ENCODE measurements around the gene FOXF2.

FOXF2 gene

DNA sequence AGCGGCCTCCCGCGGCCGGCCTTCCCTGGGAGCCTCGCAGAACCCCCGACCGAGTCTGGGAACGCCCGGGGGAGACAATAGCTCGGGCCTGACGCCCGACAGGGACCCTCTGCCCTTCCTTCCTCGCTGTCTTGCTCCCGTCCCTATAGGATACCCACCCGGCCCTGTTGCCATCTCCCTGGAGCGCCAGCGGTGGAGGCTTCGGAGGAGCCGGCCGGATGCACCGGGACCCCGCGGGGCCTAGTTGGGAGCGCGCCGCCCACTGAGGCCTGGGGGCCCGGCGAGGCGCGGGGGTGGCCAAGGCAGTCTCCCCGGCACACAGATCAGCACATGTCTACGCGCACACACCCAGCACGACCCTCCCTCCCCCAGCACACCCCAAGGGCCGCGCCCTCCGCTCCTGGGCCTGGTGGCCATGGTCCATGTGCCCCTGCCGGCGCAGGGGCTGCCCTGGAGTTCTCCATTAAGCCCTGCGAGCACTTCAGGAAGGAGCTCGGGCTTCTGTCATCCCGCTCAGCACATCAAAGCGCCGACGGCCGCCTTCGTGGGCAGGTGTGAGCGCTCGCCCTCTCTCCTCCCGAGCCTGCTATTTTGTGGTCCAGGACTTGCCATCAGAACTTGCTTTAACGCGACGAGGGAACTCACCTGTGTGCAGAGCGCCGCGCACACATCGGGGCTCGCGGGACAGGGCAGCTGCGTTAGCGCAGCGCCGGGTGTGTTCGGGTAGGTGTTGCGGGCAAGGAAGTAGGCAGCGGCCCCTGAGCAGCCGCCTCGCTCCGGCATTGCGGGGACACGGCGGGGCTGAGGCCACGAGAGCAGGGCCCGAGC is 3.7 kb downstream of the FOXF2 start:
- 1% methylated on average over 74 of the region's 74 CpGs for WGBS
- no peak overlapping the region for H3K4me3 ChIP-seq (ENCODE audit: low read length)

DNA sequence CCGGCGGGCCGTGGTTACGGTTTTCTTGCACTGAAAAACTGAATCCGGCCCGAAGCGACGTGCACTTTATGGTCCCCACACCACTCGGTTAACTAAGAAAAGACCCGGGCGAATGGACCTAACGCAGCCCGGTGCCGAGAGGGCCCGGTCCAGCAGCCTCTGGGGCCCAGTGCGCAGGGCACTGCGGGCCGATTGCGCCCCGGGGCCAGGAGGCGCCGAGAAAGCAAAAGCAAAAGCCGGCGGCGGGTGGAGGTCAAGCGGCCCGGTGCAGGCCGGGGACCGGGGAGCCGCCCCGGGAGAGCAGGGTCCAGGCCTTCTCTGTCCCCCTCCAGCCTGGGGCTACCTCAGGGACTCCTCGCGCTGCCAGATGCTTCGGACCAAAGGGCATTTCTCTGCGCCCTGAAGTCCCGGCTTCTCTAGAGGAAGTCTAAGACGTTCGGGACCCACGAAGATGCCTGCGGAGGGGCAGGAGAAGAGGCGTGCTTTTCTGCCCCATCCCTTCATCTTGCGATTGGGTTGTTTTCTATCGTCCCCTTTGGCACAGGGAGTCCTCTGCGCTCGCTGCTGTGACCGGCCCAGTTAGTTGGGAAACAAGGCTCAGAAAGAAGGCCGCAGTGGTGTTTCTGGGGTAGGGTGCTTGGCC is 4.4 kb downstream of the FOXF2 start:
- H3K4me1 ChIP-seq (ENCODE audit: insufficient read depth, low read length) = peaks cover 21% of the 10 kb centered on the region
- peaks cover 99% of the 10 kb centered on the region for H3K27me3 ChIP-seq (ENCODE audit: insufficient read depth, low read length)
- no peak overlapping the region for H3K27ac ChIP-seq (ENCODE audit: low read depth, low read length)
- H3K36me3 ChIP-seq (ENCODE audit: insufficient read depth, low read length) = no peaks in the 10 kb centered on the region
- WGBS = 3% methylated on average over 47 of the region's 47 CpGs
- H3K4me3 ChIP-seq (ENCODE audit: low read length) = no peak overlapping the region; the same call in 1 of the 2 replicates
- no peak overlapping the region for H3K9ac ChIP-seq (ENCODE audit: low read depth, low read length)
- no peaks in the 10 kb centered on the region for H3K9me3 ChIP-seq (ENCODE audit: insufficient read depth, low read depth, low read length)

More for the DNA sequence above, 3.7 kb downstream of the FOXF2 start:
- H3K9me3 ChIP-seq (ENCODE audit: insufficient read depth, low read depth, low read length) = no peaks in the 10 kb centered on the region
- no peak overlapping the region for H3K27ac ChIP-seq (ENCODE audit: low read depth, low read length)
- no peaks in the 10 kb centered on the region for H3K36me3 ChIP-seq (ENCODE audit: insufficient read depth, low read length)
- peaks cover 26% of the 10 kb centered on the region for H3K4me1 ChIP-seq (ENCODE audit: insufficient read depth, low read length)
- H3K9ac ChIP-seq (ENCODE audit: low read depth, low read length) = no peak overlapping the region
- H3K27me3 ChIP-seq (ENCODE audit: insufficient read depth, low read length) = peaks cover 99% of the 10 kb centered on the region

DNA sequence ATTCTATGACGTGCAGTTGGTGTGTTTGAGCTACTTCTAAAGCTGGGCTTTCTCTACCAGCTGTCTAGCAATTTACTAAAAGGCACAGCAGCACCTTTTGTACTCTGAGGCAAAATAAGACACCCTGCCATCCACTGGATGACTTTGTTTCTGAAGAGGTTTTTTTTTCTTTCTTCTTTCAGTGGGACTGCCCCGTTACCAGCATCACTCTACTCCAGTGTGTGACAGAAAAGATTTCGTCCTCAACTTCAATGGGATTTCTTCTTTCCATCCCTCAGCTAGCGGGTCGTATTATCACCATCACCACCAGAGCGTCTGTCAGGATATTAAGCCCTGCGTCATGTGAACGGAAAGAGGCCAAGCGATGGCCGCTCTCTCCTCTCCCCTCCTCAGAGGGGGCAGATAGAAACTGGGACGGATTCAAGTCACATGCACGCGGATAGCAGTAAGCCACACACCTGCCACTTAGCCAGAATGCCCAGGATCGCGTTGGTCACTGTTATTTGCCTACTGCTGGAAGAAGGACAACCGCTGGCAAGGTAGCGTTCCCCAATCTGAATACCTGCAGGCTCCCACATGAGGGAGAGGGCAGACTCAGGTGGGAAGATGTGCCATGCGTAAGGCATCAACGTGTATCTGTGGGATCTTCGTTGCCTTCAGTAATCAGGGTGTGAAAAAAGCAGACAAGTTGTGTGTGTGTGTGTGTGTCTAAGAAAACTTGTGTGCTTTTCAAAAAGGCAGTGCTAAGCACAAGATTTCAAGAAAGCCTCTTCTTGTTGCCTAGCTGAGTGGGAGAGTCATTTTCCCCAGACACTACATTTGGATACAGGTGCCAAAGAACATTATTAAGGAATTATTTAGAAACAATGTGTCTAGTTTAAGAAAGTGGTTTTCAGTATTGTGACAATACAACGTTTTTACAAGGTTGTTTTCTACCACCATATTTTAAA is 5.4 kb downstream of the FOXF2 start:
- H3K9ac ChIP-seq (ENCODE audit: low read depth, low read length) = no peak overlapping the region
- peaks cover 100% of the 10 kb centered on the region for H3K27me3 ChIP-seq (ENCODE audit: insufficient read depth, low read length)
- H3K9me3 ChIP-seq (ENCODE audit: insufficient read depth, low read depth, low read length) = no peaks in the 10 kb centered on the region
- H3K4me1 ChIP-seq (ENCODE audit: insufficient read depth, low read length) = peaks cover 21% of the 10 kb centered on the region
- H3K27ac ChIP-seq (ENCODE audit: low read depth, low read length) = no peak overlapping the region
- no peaks in the 10 kb centered on the region for H3K36me3 ChIP-seq (ENCODE audit: insufficient read depth, low read length)
- H3K4me3 ChIP-seq (ENCODE audit: low read length) = no peak overlapping the region
- 7% methylated on average over 20 of the region's 21 CpGs for WGBS

DNA sequence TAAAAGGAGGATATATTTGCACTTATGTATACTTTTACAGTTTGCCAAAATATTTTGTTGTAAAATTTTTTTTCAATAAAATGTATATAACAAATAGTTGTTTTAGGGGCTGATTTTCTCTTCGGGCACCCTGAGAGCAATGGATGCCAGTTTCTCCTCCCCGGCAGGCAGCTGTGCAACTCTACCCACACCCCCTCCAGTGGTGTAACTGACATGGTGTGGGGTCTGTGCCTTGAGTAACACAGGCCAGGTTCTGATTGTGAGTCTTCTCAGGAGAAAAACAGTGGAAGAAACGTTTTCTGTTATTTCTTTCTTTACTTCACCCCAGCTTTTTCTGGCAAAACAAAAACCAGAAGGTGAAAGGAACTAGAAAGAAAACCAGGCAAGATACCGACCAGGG is 6.1 kb downstream of the FOXF2 start:
- H3K27me3 ChIP-seq (ENCODE audit: insufficient read depth, low read length) = peaks cover 100% of the 10 kb centered on the region
- no peak overlapping the region for H3K27ac ChIP-seq (ENCODE audit: low read depth, low read length)
- peaks cover 21% of the 10 kb centered on the region for H3K4me1 ChIP-seq (ENCODE audit: insufficient read depth, low read length)
- WGBS = 21% methylated on average over 2 of the region's 4 CpGs
- no peak overlapping the region for H3K9ac ChIP-seq (ENCODE audit: low read depth, low read length)
- H3K36me3 ChIP-seq (ENCODE audit: insufficient read depth, low read length) = no peaks in the 10 kb centered on the region
- H3K9me3 ChIP-seq (ENCODE audit: insufficient read depth, low read depth, low read length) = no peaks in the 10 kb centered on the region
- no peak overlapping the region for H3K4me3 ChIP-seq (ENCODE audit: low read length)

DNA sequence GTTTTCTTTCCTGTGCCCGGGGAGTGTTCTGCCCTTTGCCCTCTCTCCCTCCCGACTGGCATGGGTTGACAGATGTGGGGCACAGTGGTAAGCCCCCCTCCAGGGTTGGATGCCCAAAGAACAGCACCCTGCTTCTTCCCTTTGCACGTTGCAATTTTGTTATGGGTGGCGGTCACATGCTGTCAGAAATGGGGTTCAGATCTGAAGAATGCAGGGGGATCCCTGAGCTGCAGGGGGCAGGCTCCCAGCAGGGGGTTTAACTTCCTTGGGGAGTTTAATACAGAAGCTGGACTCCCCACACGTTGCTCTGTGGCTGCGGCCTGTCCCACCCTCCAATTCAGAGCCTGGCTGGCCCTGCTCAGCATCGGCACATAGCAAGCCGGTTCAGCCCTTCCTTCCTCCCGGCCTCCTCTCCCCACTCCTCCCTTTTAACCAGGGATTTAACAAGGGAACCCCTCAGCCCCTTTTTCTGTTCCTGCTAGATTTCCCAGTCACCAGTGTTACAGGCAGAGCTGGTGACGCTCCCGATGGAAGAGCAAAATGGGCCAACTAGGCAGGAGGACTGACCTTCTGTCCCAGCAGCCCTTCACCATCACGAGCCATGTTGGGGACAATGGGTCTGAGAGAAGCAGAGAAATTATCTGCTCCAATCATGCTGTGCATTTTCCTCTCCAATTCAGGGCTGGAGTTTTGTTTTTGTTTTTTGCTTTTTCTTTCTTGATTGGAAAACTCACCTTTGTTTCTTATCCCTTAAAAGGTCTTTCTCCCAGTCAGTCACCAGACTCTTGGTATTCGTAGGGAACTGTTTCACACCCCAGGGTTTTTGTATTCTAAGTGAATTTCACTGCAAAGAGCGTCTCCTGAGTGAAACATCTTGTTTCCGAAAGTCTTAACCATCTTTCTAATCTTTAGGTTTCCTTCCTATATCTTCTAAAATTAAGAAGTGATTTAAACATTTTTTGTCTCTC is 6.8 kb downstream of the FOXF2 start:
- H3K4me3 ChIP-seq (ENCODE audit: low read length) = no peak overlapping the region
- no peaks in the 10 kb centered on the region for H3K36me3 ChIP-seq (ENCODE audit: insufficient read depth, low read length)
- no peak overlapping the region for H3K9ac ChIP-seq (ENCODE audit: low read depth, low read length)
- H3K27ac ChIP-seq (ENCODE audit: low read depth, low read length) = no peak overlapping the region
- peaks cover 18% of the 10 kb centered on the region for H3K4me1 ChIP-seq (ENCODE audit: insufficient read depth, low read length)
- peaks cover 100% of the 10 kb centered on the region for H3K27me3 ChIP-seq (ENCODE audit: insufficient read depth, low read length)
- no peaks in the 10 kb centered on the region for H3K9me3 ChIP-seq (ENCODE audit: insufficient read depth, low read depth, low read length)
- WGBS = 31% methylated on average over 14 of the region's 15 CpGs

DNA sequence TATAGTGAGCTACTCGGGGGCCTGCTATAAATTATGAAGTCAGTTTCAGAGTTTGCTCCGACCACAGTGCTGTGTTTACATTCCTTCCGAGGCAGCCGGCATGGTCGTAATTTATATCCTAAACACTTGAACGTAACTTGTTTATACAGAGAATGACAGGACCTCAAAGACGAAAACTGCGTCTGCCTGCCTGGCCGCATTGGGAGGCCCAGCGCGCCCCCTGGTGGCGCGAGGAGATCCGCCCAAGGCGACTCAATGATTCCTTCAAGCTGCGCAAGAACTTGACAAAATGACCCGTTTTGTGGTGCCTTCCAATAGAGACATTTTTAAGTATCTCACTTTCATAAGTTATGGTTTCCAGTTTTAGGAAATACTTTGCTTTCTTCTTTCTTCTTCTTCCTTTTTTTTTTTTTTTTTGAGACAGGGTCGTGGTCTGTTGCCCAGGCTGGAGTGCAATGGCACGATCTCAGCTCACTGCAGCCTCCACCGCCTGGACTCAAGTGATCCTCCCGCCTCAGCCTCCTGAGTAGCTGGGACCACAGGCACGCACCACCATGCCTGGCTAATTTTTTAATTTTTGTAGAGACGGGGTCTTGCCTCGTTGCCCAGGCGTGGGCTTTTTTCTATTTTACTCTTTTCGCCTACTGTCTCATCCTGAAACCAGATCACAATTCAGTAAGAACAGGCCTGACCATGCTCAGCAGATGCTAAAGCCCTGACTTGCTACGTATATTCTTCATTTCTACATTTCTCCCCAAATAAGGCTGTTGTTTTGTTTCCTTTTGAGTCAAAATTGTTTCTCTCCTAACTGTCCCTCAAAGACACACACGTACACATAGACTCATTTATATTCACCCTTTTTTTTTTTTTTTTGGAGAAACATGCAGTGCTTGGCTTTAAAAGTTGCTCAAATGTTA is 7.8 kb downstream of the FOXF2 start:
- 29% methylated on average over 27 of the region's 28 CpGs for WGBS
- Histone ChIP-seq H3K4me3 (ENCODE audit: low read length) (no peak overlapping the region), H3K27me3 (ENCODE audit: insufficient read depth, low read length) (peaks cover 94% of the 10 kb centered on the region)

DNA sequence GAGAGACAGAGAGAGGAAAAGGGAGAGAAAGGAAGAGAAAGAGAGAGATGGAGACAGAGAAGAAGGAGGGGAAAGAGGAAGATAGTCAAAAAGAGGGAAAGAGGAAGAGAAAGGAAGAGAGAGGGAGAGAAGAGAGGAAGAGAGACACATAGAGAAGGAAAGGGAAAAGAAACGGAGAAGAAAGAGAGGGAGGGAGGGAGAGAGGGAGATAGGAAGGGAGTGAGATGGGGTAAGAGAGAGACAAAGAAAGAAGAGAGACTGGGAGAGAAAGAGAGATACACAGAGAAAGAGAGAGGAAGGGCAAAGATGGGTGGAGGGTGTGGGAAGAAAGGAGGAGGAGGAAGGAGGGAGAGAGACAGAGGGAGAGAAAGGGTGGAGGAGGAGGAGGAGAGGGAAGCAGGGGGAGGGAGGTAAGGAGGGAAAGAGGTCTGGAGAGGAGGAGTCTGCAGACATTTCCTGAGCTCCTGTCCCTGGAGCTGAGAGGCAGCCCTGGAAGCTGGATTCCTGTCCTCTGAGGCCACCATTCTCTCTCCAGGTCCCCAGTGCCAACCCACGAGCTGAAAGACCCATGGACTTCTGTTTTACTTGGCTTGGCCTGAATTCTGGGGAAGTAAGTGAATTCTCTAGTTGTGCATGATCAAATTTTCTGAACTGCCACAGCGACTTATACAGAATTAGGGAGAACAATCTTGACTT is 9.9 kb downstream of the FOXF2 start:
- Histone ChIP-seq H3K27ac (ENCODE audit: low read depth, low read length) (no peak overlapping the region), H3K27me3 (ENCODE audit: insufficient read depth, low read length) (peaks cover 74% of the 10 kb centered on the region), H3K9me3 (ENCODE audit: insufficient read depth, low read depth, low read length) (no peaks in the 10 kb centered on the region), H3K36me3 (ENCODE audit: insufficient read depth, low read length) (no peaks in the 10 kb centered on the region), H3K4me1 (ENCODE audit: insufficient read depth, low read length) (peaks cover 10% of the 10 kb centered on the region), H3K9ac (ENCODE audit: low read depth, low read length) (no peak overlapping the region), H3K4me3 (ENCODE audit: low read length) (no peak overlapping the region)
- 52% methylated on average over 3 of the region's 3 CpGs for WGBS

More for the DNA sequence above, 7.8 kb downstream of the FOXF2 start:
- no peak overlapping the region for H3K9ac ChIP-seq (ENCODE audit: low read depth, low read length)
- H3K36me3 ChIP-seq (ENCODE audit: insufficient read depth, low read length) = no peaks in the 10 kb centered on the region
- H3K27ac ChIP-seq (ENCODE audit: low read depth, low read length) = no peak overlapping the region
- no peaks in the 10 kb centered on the region for H3K9me3 ChIP-seq (ENCODE audit: insufficient read depth, low read depth, low read length)
- peaks cover 18% of the 10 kb centered on the region for H3K4me1 ChIP-seq (ENCODE audit: insufficient read depth, low read length)

DNA sequence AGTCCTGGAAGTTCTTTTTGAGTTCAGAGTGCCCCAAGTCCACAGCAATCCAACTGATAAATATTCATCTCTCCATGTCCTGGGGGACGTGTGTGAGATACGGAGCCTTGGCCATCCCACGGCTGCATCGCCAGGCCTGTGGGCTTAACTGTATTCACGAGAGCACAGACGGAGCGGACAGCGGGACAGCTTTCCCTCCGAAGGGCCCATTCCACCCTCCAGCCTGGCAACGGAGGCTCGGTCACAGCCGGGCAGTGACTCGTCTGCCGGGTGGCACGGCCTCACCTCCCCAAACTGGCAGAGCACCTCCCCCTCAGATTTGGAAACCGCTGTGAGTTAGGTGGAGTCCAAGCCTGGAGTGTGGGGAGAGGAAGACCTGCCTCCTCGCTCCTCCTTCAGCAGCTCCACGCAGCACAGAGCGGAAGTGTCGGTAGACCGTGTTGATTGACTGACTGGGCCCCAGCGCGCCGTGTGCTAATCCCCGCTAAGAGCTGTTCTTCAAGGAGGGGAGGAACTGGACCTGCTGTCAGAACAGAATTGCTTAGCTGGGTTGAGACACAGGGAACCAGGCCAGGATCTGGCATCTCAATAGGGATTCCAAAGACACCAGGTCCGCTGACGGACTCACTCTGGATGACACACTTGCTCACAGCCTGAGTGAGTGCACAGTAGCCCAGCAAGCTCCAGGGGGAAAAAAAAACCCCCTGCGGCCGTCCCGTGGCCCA is 10.9 kb downstream of the FOXF2 start:
- Histone ChIP-seq H3K27me3 (ENCODE audit: insufficient read depth, low read length) (peaks cover 63% of the 10 kb centered on the region), H3K27ac (ENCODE audit: low read depth, low read length) (no peak overlapping the region), H3K9me3 (ENCODE audit: insufficient read depth, low read depth, low read length) (no peaks in the 10 kb centered on the region), H3K36me3 (ENCODE audit: insufficient read depth, low read length) (no peaks in the 10 kb centered on the region), H3K9ac (ENCODE audit: low read depth, low read length) (no peak overlapping the region), H3K4me1 (ENCODE audit: insufficient read depth, low read length) (peaks cover 10% of the 10 kb centered on the region), H3K4me3 (ENCODE audit: low read length) (no peak overlapping the region)
- 88% methylated on average over 30 of the region's 30 CpGs for WGBS

DNA sequence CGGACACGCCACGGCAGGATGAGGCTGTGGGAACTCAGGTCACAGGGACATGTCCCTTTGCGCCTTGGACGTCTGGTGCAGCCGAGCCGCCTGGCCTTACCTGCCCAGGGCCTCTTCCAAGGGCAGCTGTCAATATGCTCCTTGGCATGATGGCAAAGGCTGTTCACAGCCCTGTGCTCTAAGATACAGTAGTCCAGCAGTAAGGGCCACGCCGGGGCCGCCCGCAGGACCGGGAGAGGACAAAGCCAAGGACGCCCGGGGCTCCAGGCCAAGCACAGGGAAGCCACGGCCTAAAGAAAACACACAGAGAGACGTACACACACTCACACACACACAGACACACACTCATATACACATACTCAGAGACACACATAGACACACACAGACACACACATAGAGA is 13.0 kb downstream of the FOXF2 start:
- H3K4me3 ChIP-seq (ENCODE audit: low read length) = no peak overlapping the region

More for the DNA sequence above, 13.0 kb downstream of the FOXF2 start:
- no peaks in the 10 kb centered on the region for H3K36me3 ChIP-seq (ENCODE audit: insufficient read depth, low read length)
- peaks cover 42% of the 10 kb centered on the region for H3K27me3 ChIP-seq (ENCODE audit: insufficient read depth, low read length)
- no peaks in the 10 kb centered on the region for H3K9me3 ChIP-seq (ENCODE audit: insufficient read depth, low read depth, low read length)
- WGBS = 92% methylated on average over 16 of the region's 16 CpGs
- H3K9ac ChIP-seq (ENCODE audit: low read depth, low read length) = no peak overlapping the region
- peaks cover 2% of the 10 kb centered on the region; the same call in 1 of the 2 replicates for H3K4me1 ChIP-seq (ENCODE audit: insufficient read depth, low read length)
- H3K27ac ChIP-seq (ENCODE audit: low read depth, low read length) = no peak overlapping the region

Data from HUES64 (cell line).